Mesenchymal stem cell (in vitro differentiated cells and primary cell): ENCODE results near the gene NRG2.

Experiments used
- DNase-seq: peaks from one replicate; pipeline ENCODE4 v3.0.0-alpha.2; 2013
- H2AFZ ChIP-seq: one replicate; pipeline ENCODE4 v1.6.1; 2013; ENCODE audit warnings: low read depth, mild to moderate bottlenecking, control low read depth, inconsistent platforms, low read length, moderate library complexity
- H2AK5ac ChIP-seq: 2 replicates; pipeline ENCODE4 v1.6.1; 2013; ENCODE audit warnings: low read length, moderate library complexity, mild to moderate bottlenecking, inconsistent platforms; ENCODE audit not compliant: severe bottlenecking
- H2BK120ac ChIP-seq: one replicate; pipeline ENCODE4 v1.6.1; 2013; ENCODE audit warnings: low read depth, mild to moderate bottlenecking, inconsistent platforms, low read length, moderate library complexity
- H2BK12ac ChIP-seq, 2 experiments: one replicate each; pipeline ENCODE4 v1.6.1; 2013; ENCODE audit warnings: inconsistent platforms in 2 of 2, low read length in 2 of 2, mild to moderate bottlenecking in 2 of 2, moderate library complexity in 2 of 2, control low read depth in 1 of 2
- H2BK15ac ChIP-seq: one replicate; pipeline ENCODE4 v1.6.1; 2013; ENCODE audit warnings: mild to moderate bottlenecking, low read depth, inconsistent platforms; ENCODE audit not compliant: poor library complexity, severe bottlenecking
- H2BK5ac ChIP-seq: 2 replicates; pipeline ENCODE4 v1.6.1; 2013; ENCODE audit warnings: low read depth, mild to moderate bottlenecking, low read length, control low read depth, inconsistent platforms; ENCODE audit not compliant: poor library complexity, severe bottlenecking
- H3K14ac ChIP-seq, 2 experiments: one replicate each; pipeline ENCODE4 v1.6.1; 2013; ENCODE audit warnings: inconsistent platforms in 2 of 2, low read length in 2 of 2, control low read depth in 1 of 2, mild to moderate bottlenecking in 1 of 2, moderate library complexity in 1 of 2
- H3K18ac ChIP-seq, 2 experiments: one replicate each; pipeline ENCODE4 v1.6.1; 2013; ENCODE audit warnings: inconsistent platforms in 2 of 2, low read length in 2 of 2, control low read depth in 1 of 2, low read depth in 1 of 2, mild to moderate bottlenecking in 1 of 2
- H3K23ac ChIP-seq, 2 experiments: one replicate each; pipeline ENCODE4 v1.6.1; 2013; ENCODE audit warnings: inconsistent platforms in 2 of 2, low read length in 2 of 2, mild to moderate bottlenecking in 2 of 2, moderate library complexity in 2 of 2, control low read depth in 1 of 2
- H3K27ac ChIP-seq: 2 replicates; pipeline ENCODE4 v1.5.1; 2013; ENCODE audit warnings: mild to moderate bottlenecking, moderate library complexity, low read length, control low read depth, inconsistent platforms; ENCODE audit not compliant: poor library complexity, severe bottlenecking
- H3K27me3 ChIP-seq, 2 experiments: 2 replicates each; pipeline versions ENCODE4 v1.6.1 to v1.7.0; 2013; ENCODE audit warnings: low read length in 2 of 2, mild to moderate bottlenecking in 2 of 2, moderate library complexity in 2 of 2, control low read depth in 1 of 2, inconsistent platforms in 1 of 2; ENCODE audit not compliant: control insufficient read depth in 1 of 2, insufficient read depth in 1 of 2
- H3K36me3 ChIP-seq, 2 experiments: 2 replicates each; pipeline versions ENCODE4 v1.6.1 to v1.7.0; 2013; ENCODE audit warnings: low read length in 2 of 2, control low read depth in 1 of 2, inconsistent platforms in 1 of 2, low read depth in 1 of 2, mild to moderate bottlenecking in 1 of 2; ENCODE audit not compliant: insufficient read depth in 2 of 2, control insufficient read depth in 1 of 2
- H3K4ac ChIP-seq, 2 experiments: one replicate each; pipeline ENCODE4 v1.6.1; 2013; ENCODE audit warnings: inconsistent platforms in 2 of 2, low read length in 2 of 2, mild to moderate bottlenecking in 2 of 2, moderate library complexity in 2 of 2, control low read depth in 1 of 2, low read depth in 1 of 2
- H3K4me1 ChIP-seq: 2 replicates; pipeline ENCODE4 v1.6.1; 2013; ENCODE audit warnings: low read depth, low read length, control low read depth; ENCODE audit not compliant: control insufficient read depth, insufficient read depth
- H3K4me2 ChIP-seq: 2 replicates; pipeline ENCODE4 v1.6.1; 2013; ENCODE audit warnings: low read length, mild to moderate bottlenecking, inconsistent platforms; ENCODE audit not compliant: poor library complexity, severe bottlenecking
- H3K4me3 ChIP-seq, 2 experiments: 2 replicates each; pipeline versions ENCODE4 v1.5.1 to v1.7.0; 2013; ENCODE audit warnings: low read length in 2 of 2, mild to moderate bottlenecking in 2 of 2, control low read depth in 1 of 2, low read depth in 1 of 2; ENCODE audit not compliant: insufficient read depth in 1 of 2
- H3K79me1 ChIP-seq: replicated peaks from 2 replicates; pipeline ENCODE4 v1.6.1; 2013; ENCODE audit warnings: mild to moderate bottlenecking, control low read depth, low read length, inconsistent platforms; ENCODE audit not compliant: poor library complexity, severe bottlenecking
- H3K9ac ChIP-seq: 2 replicates; pipeline ENCODE4 v1.7.0; 2013; ENCODE audit warnings: mild to moderate bottlenecking, low read length, moderate library complexity
- H3K9me3 ChIP-seq: 2 replicates; pipeline ENCODE4 v1.7.0; 2013; ENCODE audit warnings: mild to moderate bottlenecking, low read length; ENCODE audit not compliant: control insufficient read depth
- H4K8ac ChIP-seq: one replicate; pipeline ENCODE4 v1.6.1; 2013; ENCODE audit warnings: inconsistent platforms, mild to moderate bottlenecking, low read length, moderate library complexity
- H4K91ac ChIP-seq: one replicate; pipeline ENCODE4 v1.6.1; 2013; ENCODE audit warnings: mild to moderate bottlenecking, low read length, inconsistent platforms
- WGBS: methylation state at CpG from one replicate; pipeline ENCODE4 v1.1.7; 2013; ENCODE audit warnings: mixed read lengths; 5-methylcytosine and 5-hydroxymethylcytosine counted together

NRG2 gene

GRCh38 chr5:139841549-139841948 is 201.6 kb downstream of the NRG2 start:
- Histone ChIP-seq H2AK5ac (no peak overlapping the region), H3K18ac (no peak overlapping the region), H3K4ac (no peak overlapping the region), H3K14ac (no peak overlapping the region), H3K79me1 (no peaks in the 10 kb centered on the region), H4K8ac (no peak overlapping the region), H3K4me3 (no peak overlapping the region), H3K9ac (no peak overlapping the region), H2BK12ac (no peak overlapping the region), H4K91ac (no peak overlapping the region), H2BK15ac (no peak overlapping the region), H3K4me2 (no peak overlapping the region), H3K27ac (no peak overlapping the region), H3K36me3 (no peaks in the 10 kb centered on the region), H3K4me1 (peaks cover 2% of the 10 kb centered on the region), H2BK120ac (no peak overlapping the region), H3K23ac (no peak overlapping the region), H3K27me3 (peaks cover 46 to 60% of the 10 kb centered on the region in 2 experiments), H2AFZ (no peak overlapping the region), H3K9me3 (no peaks in the 10 kb centered on the region), H2BK5ac (no peak overlapping the region)
- WGBS: 60% methylated on average over 3 of the region's 4 CpGs
- no peak for DNase-seq

DNA sequence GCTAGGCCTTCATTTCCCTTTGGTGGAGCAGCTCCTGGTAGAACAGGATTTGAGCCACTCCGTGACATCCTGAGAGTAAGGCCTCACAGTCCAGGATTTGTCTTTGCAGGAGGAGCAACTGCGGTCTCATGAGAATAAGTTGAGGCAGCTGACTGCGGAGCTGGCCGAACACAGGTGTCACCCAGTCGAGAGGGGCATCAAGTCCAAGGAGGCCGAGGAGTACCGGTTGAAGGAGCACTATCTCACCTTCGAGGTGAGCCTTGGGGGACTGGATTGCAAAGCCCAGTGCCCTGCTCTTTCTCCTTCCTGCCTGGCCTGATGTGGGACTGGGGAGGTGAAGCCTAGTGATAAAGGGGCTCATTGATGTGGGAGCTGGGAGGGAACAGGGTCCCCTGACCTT is 203.2 kb downstream of the NRG2 start:
- Histone ChIP-seq H3K36me3 (no peaks in the 10 kb centered on the region), H3K9ac (no peak overlapping the region), H3K14ac (no peak overlapping the region), H3K79me1 (no peaks in the 10 kb centered on the region), H3K18ac (no peak overlapping the region), H3K27me3 (peaks cover 44 to 45% of the 10 kb centered on the region in 2 experiments), H3K4me1 (peaks cover 2% of the 10 kb centered on the region), H2BK120ac (no peak overlapping the region), H2BK15ac (no peak overlapping the region), H2AFZ (no peak overlapping the region), H3K27ac (no peak overlapping the region), H2BK5ac (no peak overlapping the region), H3K9me3 (no peaks in the 10 kb centered on the region), H3K23ac (no peak overlapping the region), H4K91ac (no peak overlapping the region), H4K8ac (no peak overlapping the region), H3K4me3 (no peak overlapping the region), H2AK5ac (no peak overlapping the region), H2BK12ac (no peak overlapping the region), H3K4ac (no peak overlapping the region), H3K4me2 (no peak overlapping the region)
- no peak for DNase-seq
- WGBS: 73% methylated on average over 8 of the region's 8 CpGs

GRCh38 chr5:139839232-139839815 is 203.8 kb downstream of the NRG2 start:
- Histone ChIP-seq H3K27me3 (peaks cover 42 to 49% of the 10 kb centered on the region in 2 experiments), H3K9me3 (no peaks in the 10 kb centered on the region), H3K36me3 (no peaks in the 10 kb centered on the region), H3K4me1 (no peaks in the 10 kb centered on the region), H4K91ac (no peak overlapping the region), H2BK12ac (no peak overlapping the region), H3K4me2 (no peak overlapping the region), H3K14ac (no peak overlapping the region), H2BK5ac (no peak overlapping the region), H3K79me1 (no peaks in the 10 kb centered on the region), H3K23ac (no peak overlapping the region), H2BK120ac (no peak overlapping the region), H4K8ac (no peak overlapping the region), H3K9ac (no peak overlapping the region), H3K18ac (no peak overlapping the region), H3K4me3 (no peak overlapping the region), H2AFZ (no peak overlapping the region), H3K27ac (no peak overlapping the region), H2BK15ac (no peak overlapping the region), H3K4ac (no peak overlapping the region), H2AK5ac (no peak overlapping the region)
- 91% methylated on average over 16 of the region's 16 CpGs for WGBS
- no peak for DNase-seq

- Histone ChIP-seq H3K4me2 (no peak overlapping the region), H3K4me1 (no peaks in the 10 kb centered on the region), H3K27me3 (peaks cover 48 to 51% of the 10 kb centered on the region in 2 experiments), H3K18ac (no peak overlapping the region), H2BK15ac (no peak overlapping the region), H3K9me3 (no peaks in the 10 kb centered on the region), H4K8ac (no peak overlapping the region), H2AK5ac (no peak overlapping the region), H2AFZ (no peak overlapping the region), H4K91ac (no peak overlapping the region), H2BK12ac (no peak overlapping the region), H2BK120ac (no peak overlapping the region), H3K23ac (no peak overlapping the region), H3K4me3 (no peak overlapping the region), H3K9ac (no peak overlapping the region), H2BK5ac (no peak overlapping the region), H3K79me1 (no peaks in the 10 kb centered on the region), H3K14ac (no peak overlapping the region), H3K4ac (no peak overlapping the region), H3K27ac (no peak overlapping the region), H3K36me3 (no peaks in the 10 kb centered on the region)
- 75% methylated on average over 10 of the region's 12 CpGs for WGBS
- DNase-seq: no peak
Measured at GRCh38 chr5:139838381-139839197, 204.5 kb downstream of the NRG2 start.
